ENCODE results near the gene APOC4.
"Not testable (repeated sequence)": the region's sequence is repeated elsewhere in the genome, so short reads cannot be mapped to it uniquely, and the experiment has no call there.

The APOC4 gene

DNA sequence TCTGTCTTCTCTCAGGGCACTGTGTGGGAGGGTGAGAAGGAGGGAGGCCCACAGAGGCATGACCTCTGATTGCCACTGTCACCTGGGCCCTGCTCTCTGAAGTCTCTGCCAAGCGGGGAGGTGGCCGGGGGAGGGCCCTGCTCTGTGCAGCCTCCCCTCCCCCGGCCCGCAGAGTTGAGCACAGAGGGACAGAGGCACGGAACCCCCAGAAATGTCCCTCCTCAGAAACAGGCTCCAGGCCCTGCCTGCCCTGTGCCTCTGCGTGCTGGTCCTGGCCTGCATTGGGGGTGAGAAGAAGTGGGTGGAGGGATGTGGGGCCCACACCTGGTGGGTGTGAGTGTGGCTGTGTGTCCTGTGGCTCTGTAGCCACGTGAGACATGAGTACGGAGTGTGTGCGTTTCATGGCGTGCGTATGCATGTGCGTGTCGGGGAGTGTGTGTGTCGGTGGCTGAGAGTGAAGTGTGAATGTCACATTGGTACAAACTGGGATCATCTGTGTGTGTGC lies at the start of gene APOC4:
Gene APOC4, plus strand, starts transcription at position 171 of the 505 bp plus-strand sequence. Its CDS starts 41 bp downstream, at position 212.
- DNase-seq (ENCODE audit: low read depth) = no peak

- DNase-seq (ENCODE audit: low read depth) = no peak
Observed at GRCh38 chr19:44892932-44893331, 49.1 kb upstream of the APOC4 start.

- DNase-seq (ENCODE audit: low read depth) = no peak
Observed at GRCh38 chr19:44893332-44894051, 48.5 kb upstream of the APOC4 start.

GRCh38 chr19:44894052-44894400 lies 48.0 kb upstream of the APOC4 start:
- DNase-seq (ENCODE audit: low read depth) = no peak

DNA sequence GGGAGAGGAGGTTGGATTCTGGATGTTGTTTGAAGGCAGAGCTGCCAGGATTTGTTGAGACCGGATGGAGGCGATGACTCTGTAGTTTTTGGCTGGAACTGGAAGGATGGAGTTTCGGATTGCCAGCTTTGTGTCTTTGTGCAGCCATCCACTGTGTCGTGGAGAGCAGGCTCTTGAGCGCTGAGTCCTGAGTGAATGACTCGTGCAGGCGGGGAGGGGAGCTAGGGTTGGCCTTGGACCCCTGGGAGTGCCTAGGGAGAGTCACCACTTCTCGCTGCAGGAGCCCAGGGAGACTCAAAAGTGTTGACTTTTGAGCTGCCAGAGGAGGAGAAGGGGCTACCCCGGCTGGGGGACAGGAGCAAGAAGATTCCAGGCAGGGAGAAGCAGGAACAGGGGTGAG lies 47.1 kb upstream of the APOC4 start:
- no peak for DNase-seq (ENCODE audit: low read depth)

DNA sequence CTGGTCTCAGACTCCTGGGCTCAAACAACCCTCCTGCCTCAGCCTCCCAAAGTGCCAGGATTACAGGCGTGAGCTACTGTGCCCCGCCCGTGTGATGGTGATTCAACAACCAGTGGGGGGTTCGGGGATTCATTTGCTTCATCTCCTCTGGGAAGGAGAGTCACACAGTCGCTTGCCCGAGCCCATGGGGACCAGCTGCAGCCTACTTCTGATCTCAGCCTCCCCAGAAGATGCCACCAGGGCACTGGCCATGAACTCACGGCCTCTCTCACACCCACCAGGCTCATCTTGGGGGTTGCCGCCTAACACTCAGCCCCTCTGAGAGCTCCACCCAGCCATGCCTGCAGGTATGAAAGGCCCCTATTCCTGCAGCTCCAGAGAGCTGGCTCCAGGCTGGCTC lies 44.2 kb upstream of the APOC4 start:
- no peak for DNase-seq (ENCODE audit: low read depth)

- no peak for DNase-seq (ENCODE audit: low read depth)
Observed at GRCh38 chr19:44900328-44901244, 41.5 kb upstream of the APOC4 start.

- DNase-seq (ENCODE audit: low read depth) = no peak
Observed at GRCh38 chr19:44903216-44903601, 38.8 kb upstream of the APOC4 start.

DNA sequence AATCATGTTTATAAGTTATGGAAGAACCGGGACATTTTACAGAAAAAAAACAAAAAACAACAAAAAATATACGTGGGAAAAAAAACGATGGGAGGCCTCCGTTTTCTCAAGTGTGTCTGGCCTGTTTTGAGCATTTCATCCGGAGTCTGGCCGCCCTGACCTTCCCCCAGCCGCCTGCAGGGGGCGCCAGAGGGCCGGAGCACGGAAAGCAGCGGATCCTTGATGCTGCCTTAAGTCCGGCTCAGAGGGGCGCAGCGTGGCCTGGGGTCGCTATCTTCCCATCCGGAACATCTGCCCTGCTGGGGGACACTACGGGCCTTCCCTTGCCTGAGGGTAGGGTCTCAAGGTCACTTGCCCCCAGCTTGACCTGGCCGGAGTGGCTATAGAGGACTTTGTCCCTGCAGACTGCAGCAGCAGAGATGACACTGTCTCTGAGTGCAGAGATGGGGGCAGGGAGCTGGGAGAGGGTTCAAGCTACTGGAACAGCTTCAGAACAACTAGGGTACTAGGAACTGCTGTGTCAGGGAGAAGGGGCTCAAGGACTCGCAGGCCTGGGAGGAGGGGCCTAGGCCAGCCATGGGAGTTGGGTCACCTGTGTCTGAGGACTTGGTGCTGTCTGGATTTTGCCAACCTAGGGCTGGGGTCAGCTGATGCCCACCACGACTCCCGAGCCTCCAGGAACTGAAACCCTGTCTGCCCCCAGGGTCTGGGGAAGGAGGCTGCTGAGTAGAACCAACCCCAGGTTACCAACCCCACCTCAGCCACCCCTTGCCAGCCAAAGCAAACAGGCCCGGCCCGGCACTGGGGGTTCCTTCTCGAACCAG lies 38.2 kb upstream of the APOC4 start:
- peak; percentile 59 for DNase-seq (ENCODE audit: low read depth)

GRCh38 chr19:44904426-44904994 lies 37.5 kb upstream of the APOC4 start:
- no peak for DNase-seq (ENCODE audit: low read depth)

DNA sequence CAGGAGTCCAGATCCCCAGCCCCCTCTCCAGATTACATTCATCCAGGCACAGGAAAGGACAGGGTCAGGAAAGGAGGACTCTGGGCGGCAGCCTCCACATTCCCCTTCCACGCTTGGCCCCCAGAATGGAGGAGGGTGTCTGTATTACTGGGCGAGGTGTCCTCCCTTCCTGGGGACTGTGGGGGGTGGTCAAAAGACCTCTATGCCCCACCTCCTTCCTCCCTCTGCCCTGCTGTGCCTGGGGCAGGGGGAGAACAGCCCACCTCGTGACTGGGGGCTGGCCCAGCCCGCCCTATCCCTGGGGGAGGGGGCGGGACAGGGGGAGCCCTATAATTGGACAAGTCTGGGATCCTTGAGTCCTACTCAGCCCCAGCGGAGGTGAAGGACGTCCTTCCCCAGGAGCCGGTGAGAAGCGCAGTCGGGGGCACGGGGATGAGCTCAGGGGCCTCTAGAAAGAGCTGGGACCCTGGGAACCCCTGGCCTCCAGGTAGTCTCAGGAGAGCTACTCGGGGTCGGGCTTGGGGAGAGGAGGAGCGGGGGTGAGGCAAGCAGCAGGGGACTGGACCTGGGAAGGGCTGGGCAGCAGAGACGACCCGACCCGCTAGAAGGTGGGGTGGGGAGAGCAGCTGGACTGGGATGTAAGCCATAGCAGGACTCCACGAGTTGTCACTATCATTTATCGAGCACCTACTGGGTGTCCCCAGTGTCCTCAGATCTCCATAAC lies 36.4 kb upstream of the APOC4 start, which contains the start of gene APOE:
Gene APOE, plus strand, starts transcription at position 360 of the 724 bp plus-strand sequence. CDS start 829 bp downstream, outside the sequence.
- no peak for DNase-seq (ENCODE audit: low read depth)

- DNase-seq (ENCODE audit: low read depth) = no peak
Observed at GRCh38 chr19:44907613-44908012, 34.4 kb upstream of the APOC4 start.

GRCh38 chr19:44908074-44908835 lies 33.8 kb upstream of the APOC4 start:
- no peak for DNase-seq (ENCODE audit: low read depth)

DNA sequence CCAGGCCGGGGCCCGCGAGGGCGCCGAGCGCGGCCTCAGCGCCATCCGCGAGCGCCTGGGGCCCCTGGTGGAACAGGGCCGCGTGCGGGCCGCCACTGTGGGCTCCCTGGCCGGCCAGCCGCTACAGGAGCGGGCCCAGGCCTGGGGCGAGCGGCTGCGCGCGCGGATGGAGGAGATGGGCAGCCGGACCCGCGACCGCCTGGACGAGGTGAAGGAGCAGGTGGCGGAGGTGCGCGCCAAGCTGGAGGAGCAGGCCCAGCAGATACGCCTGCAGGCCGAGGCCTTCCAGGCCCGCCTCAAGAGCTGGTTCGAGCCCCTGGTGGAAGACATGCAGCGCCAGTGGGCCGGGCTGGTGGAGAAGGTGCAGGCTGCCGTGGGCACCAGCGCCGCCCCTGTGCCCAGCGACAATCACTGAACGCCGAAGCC lies 33.2 kb upstream of the APOC4 start:
- DNase-seq (ENCODE audit: low read depth) = no peak

DNA sequence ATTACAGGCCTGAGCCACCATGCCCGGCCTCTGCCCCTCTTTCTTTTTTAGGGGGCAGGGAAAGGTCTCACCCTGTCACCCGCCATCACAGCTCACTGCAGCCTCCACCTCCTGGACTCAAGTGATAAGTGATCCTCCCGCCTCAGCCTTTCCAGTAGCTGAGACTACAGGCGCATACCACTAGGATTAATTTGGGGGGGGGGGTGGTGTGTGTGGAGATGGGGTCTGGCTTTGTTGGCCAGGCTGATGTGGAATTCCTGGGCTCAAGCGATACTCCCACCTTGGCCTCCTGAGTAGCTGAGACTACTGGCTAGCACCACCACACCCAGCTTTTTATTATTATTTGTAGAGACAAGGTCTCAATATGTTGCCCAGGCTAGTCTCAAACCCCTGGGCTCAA lies 32.3 kb upstream of the APOC4 start:
- no peak for DNase-seq (ENCODE audit: low read depth)

DNA sequence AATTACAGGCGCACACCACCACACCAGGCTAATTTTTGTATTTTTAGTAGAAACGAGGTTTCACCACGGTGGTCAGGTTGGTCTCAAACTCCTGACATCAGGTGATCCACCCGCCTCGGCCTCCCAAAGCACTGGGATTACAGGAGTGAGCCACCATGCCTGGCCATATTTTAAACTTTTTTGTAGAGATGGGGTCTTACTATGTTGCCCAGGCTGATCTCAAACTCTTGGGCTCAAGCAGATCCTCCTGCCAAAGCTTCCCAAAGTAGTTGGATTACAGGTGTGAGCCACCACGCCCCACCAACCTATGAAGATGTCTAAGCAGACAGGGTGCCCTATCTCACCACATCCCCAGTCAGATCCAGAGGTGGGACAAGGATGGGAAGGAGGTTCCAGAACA lies 30.1 kb upstream of the APOC4 start:
- not testable (repeated sequence) for DNase-seq (ENCODE audit: low read depth)

- no peak for DNase-seq (ENCODE audit: low read depth)
Observed at GRCh38 chr19:44912854-44913253, 29.2 kb upstream of the APOC4 start.

DNA sequence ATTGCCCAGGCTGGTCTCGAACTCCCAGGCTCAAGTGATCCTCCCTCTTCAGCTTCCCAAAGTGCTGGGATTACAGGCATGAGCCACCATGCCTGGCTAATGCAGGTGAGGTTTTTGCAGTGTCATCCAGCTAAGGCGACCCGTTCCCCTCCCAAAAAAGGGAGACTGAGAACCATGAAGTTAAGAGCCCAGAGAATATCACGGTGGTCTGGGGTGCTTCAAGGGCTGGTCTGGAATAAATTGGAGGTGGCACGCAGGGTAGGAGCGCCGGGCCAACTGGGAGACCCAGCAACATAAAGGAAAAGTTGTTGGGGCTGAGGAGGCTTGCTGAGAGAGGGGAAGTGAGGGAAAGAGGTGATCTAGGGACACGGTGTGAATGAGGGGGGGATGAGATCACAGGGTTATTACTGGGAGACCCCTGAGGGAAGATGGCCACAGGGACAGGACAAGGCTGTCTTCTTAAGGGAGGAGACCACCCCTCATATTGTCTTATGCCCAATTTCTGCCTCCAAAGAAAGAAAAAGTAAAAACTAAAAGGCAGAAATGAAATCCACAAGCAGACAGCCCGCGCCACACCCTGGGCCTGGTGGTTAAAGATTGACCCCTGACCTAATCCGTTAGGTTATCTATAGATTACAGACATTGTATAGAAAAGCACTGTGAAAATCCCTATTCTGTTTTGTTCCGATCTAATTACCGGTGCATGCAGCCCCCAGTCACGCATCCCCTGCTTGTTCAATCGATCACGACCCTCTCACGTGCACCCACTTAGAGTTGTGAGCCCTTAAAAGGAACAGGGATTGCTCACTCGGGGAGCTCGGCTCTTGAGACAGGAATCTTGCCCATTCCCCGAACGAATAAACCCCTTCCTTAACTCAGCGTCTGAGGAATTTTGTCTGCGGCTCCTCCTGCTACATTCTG lies 28.3 kb upstream of the APOC4 start:
- DNase-seq (ENCODE audit: low read depth) = not testable (repeated sequence)
